ENCODE results near the gene HSH2D.

DNA sequence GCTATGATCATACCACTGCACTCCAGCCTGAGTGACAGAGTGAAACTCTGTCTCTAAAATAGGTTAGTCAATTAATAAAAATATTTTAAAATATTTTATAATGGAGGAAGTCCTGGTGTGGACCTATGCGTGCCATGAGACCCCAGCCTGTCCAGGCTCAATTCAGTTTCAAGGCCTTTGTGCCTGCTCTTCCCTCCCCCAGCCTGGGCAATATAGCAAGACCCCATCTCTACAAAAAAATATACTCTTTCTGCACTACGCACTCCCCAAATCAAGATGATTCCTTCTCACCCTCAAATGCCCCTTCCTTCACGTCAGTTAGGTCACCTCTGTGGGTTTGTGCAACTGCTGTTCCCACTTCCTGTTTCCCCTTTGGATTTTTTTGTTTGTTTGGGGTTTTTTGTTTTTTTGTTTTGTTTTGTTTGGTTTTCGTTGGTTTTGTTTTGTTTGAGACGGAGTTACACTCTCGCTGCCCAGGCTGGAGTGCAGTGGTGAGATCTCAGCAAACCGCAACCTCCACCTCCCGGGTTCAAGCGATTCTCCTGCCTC, 1.4 kb upstream of the HSH2D start:
- TF ChIP-seq, protein P1, sequence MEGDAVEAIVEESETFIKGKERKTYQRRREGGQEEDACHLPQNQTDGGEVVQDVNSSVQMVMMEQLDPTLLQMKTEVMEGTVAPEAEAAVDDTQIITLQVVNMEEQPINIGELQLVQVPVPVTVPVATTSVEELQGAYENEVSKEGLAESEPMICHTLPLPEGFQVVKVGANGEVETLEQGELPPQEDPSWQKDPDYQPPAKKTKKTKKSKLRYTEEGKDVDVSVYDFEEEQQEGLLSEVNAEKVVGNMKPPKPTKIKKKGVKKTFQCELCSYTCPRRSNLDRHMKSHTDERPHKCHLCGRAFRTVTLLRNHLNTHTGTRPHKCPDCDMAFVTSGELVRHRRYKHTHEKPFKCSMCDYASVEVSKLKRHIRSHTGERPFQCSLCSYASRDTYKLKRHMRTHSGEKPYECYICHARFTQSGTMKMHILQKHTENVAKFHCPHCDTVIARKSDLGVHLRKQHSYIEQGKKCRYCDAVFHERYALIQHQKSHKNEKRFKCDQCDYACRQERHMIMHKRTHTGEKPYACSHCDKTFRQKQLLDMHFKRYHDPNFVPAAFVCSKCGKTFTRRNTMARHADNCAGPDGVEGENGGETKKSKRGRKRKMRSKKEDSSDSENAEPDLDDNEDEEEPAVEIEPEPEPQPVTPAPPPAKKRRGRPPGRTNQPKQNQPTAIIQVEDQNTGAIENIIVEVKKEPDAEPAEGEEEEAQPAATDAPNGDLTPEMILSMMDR (IDR thresholded peaks at IDR 0.05) = no peak
- TF ChIP-seq POLR2A (IDR thresholded peaks at IDR 0.05) (no peak), EP300 (IDR thresholded peaks at IDR 0.05) (no peak)

Data from suprapubic skin (tissue), 3 donors.